Measurements from ENCODE around the gene GATD1.

The GATD1 gene

DNA sequence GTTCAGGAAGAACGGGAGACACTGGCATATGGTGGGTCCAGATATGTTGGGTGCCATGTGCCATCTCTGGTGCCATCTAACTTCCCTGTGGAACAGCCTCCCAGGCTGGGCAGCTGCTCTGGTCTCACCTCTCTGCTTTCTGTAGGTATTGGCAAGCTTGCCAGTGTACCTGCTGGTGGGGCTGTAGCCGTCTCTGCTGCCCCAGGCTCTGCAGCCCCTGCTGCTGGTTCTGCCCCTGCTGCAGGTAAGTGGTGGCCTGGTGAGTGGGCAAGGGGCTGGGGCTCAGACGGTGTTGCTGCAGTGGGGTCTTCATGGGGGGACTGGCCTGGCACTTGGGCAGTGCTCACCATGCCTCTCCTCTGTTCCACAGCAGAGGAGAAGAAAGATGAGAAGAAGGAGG is 35.1 kb upstream of the GATD1 start:
- no peak for DNase-seq

DNA sequence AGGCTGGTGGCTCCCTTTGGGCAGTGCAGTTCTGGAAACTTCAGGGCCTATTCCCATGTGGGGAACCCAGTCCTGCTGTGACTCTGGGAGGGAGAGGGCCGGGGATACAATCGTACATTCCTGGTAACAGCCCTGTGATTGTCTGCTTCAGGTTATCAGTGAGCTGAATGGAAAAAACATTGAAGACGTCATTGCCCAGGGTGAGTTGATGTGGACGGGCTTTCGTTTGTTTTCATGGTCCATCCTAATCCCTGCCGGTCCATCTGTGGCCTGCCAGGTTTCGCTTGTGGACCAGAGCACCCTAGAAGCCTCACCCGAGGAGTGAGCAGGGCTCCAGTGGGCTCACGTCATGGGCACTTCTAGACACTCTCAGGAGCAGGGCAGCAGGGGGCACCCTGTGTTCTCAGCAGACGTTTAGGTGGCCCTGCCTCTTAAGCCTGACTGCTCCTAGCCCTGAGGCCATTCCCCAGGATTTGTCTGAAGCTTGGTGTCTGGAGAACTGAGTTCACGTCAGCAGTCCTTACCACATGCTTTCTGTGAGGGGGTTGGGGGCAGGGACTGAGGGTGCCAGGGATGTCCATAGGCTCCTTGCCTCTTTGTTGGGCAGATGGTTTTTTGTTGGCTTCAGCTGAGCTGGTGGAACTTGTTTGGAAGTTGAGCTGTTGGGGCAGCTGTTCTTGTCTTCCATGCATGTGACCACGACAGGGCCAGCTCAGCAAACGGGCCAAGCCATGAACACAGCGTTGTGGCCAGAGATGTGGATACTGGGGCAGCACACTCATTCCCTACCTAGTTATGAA is 34.4 kb upstream of the GATD1 start:
- DNase-seq, result no peak

DNA sequence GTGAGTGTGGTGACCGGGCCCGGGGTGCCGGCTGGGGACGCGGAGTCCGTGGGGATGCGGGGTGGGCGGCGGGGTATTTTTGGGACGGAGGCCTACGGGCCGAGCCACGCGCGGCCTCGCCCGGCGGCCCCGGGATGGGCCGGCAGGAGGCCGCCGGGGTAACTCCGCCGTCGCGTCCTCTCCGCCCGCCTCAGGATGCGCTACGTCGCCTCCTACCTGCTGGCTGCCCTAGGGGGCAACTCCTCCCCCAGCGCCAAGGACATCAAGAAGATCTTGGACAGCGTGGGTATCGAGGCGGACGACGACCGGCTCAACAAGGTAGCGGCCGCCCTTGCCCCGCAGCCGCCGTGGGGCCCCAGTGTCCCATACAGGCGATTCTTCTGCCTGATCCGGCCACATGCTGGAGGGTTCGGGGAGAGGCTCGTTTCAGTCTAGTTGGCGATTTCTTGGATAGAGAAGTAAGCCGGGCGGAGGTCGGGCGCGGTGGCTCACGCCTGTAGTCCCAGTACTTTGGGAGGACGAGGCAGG is 32.8 kb upstream of the GATD1 start:
- no peak for DNase-seq

DNA sequence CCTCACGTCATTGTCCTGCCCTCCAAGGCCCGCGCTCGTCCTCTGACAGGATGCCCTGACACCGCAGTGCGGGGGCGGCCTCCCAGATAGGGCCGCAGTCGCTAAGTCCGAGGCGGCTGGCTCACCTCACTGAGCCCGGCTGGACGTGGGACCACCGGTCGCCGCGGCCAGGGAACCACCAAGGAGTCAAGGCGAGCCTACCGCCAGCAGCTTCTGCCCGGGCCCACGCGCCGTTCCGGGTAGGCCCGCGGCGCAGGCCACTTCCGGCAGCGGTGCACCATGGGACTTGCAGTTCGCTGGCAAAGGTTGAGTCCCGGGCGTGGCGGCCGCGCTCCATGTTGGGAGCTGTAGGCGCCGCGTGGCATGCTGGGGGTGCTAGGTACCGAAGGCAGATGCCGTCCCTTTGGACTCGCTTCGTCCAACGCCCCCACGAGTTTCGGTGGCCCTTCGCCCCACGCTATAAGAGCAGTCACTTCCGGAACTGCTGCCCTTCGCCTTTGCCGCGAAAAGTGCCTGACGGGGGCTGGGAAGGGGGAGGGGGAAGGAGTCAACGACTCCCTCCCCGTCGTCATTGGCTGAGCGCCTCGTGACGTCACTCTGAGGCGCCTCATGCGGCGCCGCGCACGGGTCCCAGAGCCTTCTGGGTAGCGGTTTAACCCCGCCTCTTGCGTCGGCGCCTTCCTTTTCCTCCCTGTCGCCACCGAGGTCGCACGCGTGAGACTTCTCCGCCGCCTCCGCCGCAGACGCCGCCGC is 32.2 kb upstream of the GATD1 start, which contains the start of gene RPLP2:
RPLP2 (plus strand) TSS at position 681 of the 753 bp plus-strand sequence. CDS start 268 bp downstream, outside the sequence.
- peak; percentile 96 for DNase-seq

DNA sequence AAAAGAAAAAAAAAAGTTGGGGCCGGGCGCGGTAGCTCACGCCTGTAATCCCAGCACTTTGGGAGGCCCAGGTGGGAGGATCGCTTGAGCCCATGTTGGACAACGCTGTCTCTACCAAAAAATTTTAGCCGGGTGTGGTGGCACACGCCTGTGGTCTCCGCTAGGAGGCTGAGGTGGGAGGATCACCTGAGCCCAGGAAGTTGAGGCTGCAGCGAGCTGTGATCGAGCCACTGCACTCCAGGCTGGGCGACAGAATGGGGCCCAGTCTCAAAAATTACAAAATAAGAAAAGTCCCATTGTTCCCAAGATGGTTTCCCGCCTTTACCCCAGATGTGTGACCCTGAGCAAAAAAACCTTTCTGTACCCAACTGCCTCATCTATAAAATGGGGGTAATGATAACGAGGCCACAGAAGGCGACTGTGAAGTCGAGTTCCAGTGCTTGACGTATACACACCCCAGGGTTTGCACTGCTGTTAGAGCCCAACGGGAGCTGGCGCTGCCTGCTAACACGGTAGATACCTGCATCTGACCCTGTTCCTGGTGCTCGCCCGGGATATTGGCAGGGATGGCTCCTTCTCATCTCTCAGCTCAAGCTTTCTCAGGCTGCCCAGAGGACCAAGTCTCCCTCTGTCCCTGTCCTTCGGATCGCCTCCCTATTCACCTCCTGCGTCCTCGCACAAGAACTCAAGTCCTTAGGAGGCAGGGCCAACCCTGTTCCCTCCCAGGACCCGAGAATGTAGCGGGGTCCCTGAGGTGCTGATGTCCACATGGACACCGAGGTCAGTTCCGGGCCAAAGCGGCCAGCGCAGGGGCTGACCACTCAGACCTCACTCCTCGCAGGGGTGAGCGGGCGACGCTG is 31.4 kb upstream of the GATD1 start:
- peak; percentile 50 for DNase-seq

DNA sequence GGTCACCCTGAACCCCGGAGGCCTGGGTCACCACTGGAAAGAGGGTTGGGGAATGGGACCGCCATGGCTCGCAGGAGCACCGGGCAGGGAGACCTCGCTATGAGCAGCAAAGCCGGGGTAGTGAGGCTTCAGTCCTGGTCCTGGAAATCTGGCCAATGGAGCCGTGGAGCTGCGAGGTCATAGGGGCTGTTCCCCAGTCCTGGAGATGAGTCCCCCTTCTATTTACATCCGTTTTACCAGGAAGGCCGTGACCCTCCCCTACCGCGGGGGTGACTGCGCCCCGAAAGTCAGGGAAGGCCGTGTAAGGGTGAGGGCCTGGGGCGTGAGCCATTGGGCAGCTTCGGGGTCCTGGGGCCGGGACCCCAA is 27.3 kb upstream of the GATD1 start:
- DNase-seq, result no peak

DNA sequence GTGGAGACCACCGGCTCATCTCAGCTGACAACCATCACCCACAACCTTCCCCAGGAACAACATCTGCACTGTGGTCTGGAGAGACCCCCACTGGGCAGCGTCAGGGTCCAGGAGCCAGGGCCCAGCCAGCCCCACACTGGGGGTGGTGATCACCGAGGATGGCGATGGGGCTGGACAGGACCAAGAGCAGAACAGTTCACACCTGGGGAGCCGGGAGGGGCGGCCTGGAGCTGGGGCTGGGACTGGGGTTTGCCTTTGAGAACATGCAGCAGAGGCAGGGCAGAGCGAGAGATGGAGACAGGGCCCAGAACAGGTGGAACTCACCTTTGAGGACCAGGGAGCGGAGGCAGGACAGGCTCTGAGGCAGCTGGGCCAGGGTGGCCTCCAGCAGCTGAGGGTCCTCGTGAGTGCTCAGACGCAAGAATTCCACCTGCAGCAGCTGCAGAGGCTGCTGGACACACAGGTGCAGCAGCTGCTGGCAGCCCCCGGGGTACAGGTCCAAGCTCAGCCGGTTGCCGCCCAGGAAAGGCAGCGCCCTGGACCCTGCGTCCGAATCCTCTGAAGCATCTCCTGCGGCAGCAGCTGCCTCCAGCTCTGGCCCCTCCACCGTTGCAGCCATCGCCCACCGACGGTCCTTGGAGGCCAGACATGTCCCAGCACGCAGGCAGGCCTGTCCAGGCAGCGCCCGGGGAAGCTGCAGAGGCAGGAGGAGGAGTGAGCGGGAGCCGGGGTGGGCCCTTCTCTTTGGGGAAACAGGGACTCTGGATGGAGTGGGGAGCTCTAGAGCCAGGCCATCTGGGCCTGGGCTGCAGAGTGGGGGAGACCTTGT is 26.7 kb upstream of the GATD1 start:
- DNase-seq, result no peak

DNA sequence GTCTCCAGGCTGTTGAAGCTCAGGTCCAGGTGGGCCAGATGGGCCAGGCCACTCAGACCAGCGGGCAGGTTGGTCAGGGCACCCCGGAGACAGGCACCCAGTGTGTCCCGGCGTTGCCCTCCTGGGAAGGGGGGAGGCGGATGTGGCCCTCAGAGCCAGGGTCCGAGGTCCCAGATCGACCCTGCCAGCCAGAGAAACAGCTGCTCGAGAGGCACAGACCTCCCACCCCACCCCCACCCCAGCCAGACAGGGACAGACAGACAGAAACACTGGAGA is 26.1 kb upstream of the GATD1 start:
- DNase-seq, result no peak

DNA sequence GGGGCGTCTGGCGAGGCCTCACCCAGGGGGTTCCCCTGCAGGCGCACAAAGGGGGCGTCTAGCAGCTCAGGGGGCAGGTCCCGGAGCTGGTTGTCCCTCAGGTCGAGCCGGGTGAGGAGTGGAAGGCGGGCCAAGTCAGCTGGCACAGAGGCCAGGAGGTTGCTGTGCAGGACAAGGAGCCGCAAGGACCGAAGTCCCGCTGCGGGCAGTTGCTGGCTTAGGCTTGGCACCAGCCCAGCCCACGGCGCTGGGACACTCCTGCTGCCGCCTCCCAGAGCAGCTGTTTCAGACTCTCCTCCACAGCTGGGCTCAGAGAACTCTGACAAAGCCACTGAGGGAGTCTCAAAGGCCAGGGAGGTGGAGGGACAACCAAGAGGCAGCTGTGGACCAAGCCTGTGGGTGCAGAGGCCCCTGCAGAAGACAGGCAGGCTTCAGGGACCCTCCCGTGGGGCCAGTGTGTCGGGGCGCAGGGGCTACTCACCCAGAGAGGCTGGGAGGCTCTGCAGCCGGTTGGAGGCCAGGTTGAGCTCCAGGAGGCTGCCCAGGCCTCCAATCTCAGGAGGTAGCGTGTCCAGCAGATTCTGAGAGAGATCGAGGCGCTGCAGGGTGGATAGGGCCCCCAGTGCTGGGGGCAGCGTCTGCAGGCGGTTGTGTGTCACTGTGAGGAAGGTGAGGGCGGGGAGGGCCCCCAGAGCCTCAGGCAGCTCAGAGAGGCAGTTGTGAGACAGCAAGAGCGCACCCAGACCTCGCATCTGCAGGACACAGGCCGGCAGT is 25.6 kb upstream of the GATD1 start:
- DNase-seq, result no peak

DNA sequence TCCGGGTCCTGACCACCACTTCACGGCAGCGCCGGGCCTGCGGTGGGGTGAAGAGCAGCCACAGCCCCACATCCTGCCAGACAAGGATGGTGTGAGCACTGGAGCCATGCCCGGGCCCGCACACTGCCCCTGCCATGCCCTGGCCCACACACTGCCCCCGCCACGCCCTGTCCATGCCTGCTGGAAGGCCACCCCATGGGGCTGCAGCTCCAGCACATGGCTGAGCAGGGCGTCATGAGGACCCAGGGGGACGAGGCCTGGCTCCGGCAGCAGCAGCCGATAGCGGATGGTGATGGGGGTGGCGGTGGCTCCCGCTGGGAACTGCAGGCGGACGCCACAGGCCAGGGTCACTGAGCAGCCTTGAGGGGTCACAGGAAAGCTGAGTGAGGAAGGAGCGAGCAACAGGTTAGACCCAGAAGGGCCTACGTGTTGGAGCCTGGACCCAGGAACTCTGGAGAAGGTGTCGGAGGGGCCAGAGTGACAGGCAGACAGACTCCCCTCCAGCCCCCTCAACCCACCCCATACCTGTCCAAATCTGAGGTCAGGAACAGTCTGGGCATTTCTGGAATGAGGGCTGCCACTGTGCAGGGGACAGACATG is 24.8 kb upstream of the GATD1 start:
- DNase-seq, result no peak

DNA sequence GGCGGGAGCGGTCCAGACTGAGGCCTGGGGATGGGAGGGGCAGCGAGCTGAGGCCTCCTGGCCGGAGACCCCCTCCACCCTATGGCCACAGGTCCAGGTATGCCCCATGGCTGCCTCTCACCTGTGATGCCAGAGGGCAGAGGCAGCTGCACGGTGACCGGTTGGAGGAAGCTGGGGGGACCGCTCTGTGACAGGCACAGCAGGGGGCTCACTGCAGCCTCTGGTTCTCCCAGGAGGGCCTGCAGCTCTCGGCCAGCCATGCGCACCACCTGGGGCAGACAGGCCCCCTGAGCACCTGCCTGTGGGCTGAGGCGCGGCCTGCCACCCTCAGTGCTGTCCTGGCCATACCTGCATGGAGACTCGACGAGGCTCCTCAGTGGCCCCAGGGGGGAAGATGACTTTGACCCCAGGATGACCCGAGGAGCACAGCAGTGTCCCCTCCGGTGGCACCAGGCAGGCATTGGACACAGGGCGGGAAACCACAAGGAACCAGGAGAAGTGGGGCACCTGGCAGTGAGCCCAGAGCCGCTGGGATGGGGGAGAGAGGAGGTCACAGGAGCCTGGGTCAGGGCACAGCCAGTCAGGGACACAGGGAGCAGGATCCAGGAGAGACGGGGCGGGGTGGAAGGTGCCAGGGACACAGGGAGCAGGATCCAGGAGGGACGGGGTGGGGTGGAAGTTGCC is 24.0 kb upstream of the GATD1 start:
- no peak for DNase-seq

DNA sequence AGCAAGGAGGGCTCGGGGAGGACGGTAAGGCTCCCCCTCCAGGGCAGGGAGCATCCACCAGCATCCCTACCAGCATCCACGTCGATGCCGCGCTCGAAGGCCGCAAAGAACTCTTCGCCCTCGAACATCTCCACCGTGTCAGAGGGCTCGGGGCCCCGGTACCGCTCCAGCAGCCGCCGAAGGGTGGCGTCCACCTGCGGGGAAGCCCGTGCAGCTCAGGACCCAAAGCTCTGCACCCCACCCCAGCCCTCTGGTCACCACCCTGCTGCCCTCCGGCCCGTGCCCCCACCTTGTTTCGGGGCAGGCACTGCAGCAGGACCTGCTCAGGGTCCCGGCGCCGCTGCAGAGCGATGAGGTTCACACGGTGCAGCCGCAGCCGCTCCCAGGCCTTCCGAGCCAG is 23.2 kb upstream of the GATD1 start:
- no peak for DNase-seq

DNA sequence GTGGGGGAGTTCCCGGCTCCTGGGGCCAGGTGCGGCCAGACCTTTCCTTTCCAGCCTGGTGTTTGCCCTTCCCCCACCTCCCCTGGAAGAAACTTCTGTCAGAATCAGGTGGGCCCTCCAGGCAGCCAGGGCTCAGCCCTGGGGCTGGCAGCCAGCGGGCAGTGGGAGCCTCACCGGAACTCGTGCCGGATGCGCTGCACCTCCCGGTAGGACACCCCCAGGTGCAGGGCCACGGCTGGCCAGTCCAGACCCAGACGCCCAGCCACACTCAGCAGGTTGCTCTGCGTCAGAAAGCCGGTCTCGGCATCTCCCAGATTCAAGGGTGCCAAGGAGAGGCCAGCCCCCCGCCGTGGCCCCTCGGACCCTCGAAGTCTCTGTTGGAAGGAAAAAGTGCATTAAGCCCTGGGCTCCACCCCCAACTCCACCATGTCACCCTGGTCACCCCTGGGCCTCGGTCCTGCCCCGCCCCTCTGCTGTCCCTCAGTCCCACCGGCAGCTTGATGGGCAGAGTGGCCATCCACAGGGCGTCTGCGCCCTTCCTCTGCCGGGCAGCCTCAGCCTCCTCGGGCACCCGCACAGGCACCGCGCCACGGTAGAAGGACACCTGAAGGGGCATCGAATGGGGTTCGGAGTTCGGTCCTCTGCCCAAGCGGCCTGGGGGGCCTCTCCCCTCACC is 22.5 kb upstream of the GATD1 start:
- no peak for DNase-seq

DNA sequence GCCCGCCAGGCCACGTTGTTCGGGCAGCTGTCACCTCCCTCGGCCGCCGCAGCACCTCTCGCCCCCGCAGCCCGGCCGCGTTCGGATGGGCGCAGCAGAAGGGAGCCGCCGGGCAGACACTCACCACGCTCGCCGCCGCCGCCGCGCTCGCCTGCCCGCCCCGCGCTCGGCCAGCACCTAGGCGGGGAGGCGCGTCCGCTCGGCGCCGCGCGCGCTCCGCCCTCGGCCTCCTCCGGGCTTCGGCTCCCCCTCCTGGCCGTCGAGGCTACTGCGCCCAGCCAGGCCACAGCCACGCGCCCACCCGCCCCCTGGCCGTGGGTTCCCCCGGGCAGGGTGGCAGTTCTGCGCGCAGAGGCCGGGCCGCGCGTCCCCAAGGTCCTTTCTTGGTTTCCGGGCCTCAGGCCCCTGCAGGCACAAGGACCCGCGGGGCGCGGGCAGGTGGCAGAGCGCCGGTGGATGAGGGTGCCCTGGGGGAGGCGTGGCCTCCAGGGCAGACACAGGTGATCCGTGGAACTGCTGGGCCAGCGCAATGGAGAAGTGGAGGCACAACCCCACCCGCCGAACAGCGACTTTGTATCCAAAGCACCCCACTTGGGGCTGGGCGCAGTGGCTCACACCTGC is 20.9 kb upstream of the GATD1 start, which contains the start of gene SLC25A22:
SLC25A22 (minus strand) TSS at position 189 of the 621 bp plus-strand sequence. CDS start 3,275 bp downstream, outside the sequence.
- peak; percentile 80 for DNase-seq

DNA sequence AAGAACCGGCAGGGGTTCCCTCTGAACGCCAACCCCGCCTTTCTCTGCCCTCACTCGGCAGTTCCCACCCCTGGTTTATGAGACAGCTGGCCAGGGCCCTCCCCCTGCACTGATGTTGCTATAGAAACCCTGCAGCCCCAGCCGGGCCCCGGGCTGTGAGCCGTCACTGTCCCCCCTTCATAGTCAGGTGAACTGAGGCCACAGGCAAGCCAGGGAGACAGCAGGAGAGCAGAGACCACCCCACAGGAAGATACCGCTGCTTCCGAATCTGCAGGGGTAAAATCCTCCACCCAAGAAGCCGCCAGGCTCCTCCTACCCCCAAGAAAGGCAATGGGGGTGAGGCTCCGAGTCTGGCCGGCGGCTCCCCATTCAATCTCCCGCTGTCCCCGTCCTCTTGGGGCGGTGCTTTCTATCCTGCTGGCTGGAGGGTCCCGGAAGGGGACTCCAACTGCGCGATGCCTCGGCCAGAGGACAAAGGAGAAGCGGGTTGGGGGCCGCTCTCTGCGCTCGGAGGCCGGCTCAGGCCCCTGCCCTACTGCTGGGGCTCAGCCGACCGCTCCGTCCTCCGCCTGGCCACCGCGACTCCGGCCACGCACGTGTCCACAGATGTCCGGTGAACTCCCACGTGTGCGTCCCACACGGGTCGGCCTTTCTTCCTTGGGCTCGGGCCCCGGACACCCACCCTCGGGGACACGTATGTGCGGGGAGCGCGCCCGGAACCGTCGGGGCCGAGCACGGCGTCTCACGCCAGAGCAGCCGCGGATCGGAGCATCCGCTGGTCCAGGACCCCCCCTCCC is 20.2 kb upstream of the GATD1 start:
- DNase-seq, result peak; percentile 72

DNA sequence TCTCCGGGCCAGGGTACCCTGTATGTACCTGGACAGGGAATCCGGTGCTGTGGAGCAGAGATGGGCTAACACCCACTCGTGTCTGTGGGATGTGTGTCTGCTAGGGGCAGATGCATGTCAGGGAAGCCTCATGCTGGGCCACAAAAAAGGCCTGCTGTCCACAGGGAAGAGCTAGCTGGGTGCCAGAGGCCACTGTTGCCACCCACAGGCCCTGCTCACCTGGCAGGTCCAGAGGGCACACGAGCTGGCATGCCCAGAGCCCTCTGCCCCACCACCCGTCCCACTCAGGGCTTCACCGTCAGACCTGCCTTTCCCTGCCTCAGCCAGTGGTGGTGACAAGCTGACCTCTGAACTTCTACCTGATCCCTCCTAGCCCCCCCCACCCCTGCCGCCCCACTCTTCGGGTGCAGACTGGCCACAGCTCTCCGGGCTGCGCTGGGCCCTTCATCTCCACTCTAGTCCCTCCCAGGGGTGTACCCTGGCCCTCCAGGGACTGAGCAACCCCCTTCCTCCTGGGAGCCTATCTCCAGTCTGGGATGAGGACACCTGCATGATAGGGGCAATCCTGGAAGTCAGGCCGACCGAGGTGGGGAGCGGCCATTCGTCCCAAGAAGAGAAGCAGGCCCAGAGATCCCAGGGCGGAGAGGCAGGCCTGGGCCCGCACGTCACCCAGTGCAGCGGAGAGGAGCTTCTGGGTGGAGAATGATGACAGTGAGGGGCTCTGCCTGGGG is 19.4 kb upstream of the GATD1 start:
- no peak for DNase-seq

Measured in central memory CD4-positive, alpha-beta T cell (primary cell).